GM12801 (cell line): ENCODE measurements around the gene LRRC26.

ENCODE experiments used
- CTCF ChIP-seq: IDR thresholded peaks from one replicate; pipeline ENCODE4 v1.5.1; 2011; ENCODE audit warnings: control low read depth; ENCODE audit not compliant: insufficient read length; ENCODE audit errors: extremely low read depth

The LRRC26 gene

GRCh38 chr9:137195525-137196220 is 25.8 kb upstream of the LRRC26 start:
- no peak for TF ChIP-seq CTCF

- no peak for TF ChIP-seq CTCF
These were observed 25.1 kb upstream of the LRRC26 start for GRCh38 chr9:137194909-137195308.

- no peak for TF ChIP-seq CTCF
These were observed 24.5 kb upstream of the LRRC26 start for GRCh38 chr9:137194388-137194787.

GRCh38 chr9:137193771-137194170 is 23.9 kb upstream of the LRRC26 start:
- TF ChIP-seq CTCF = no peak

- TF ChIP-seq CTCF = no peak
These were observed 23.0 kb upstream of the LRRC26 start for GRCh38 chr9:137192859-137193258.

GRCh38 chr9:137192448-137192780 is 22.6 kb upstream of the LRRC26 start:
- no peak for TF ChIP-seq CTCF

GRCh38 chr9:137191691-137192447 is 22.0 kb upstream of the LRRC26 start:
- TF ChIP-seq CTCF = no peak
